ENCODE results near the gene APOC1.
"Not testable (repeated sequence)": the region's sequence is repeated elsewhere in the genome, so short reads cannot be mapped to it uniquely, and the experiment has no call there.

The APOC1 gene

GRCh38 chr19:44889830-44890365, 24.5 kb upstream of the APOC1 start:
- DNase-seq (ENCODE audit: low spot score): no peak

GRCh38 chr19:44890366-44891015, 23.9 kb upstream of the APOC1 start:
- peak; percentile 93 for DNase-seq (ENCODE audit: low spot score)

- peak; percentile 99 for DNase-seq (ENCODE audit: low spot score)
Measured at GRCh38 chr19:44891016-44891882, 23.2 kb upstream of the APOC1 start, which contains the start of gene TOMM40. TOMM40 (plus strand) TSS chr19:44891254; CDS start chr19:44891416, 162 bp downstream.

- DNase-seq (ENCODE audit: low spot score): no peak
Measured at GRCh38 chr19:44892932-44893331, 21.5 kb upstream of the APOC1 start.

- no peak for DNase-seq (ENCODE audit: low spot score)
Measured at GRCh38 chr19:44893332-44894051, 20.9 kb upstream of the APOC1 start.

GRCh38 chr19:44894052-44894400, 20.4 kb upstream of the APOC1 start:
- DNase-seq (ENCODE audit: low spot score): no peak

- DNase-seq (ENCODE audit: low spot score): no peak
Measured at GRCh38 chr19:44894946-44895345, 19.5 kb upstream of the APOC1 start.

GRCh38 chr19:44897835-44898234, 16.6 kb upstream of the APOC1 start:
- no peak for DNase-seq (ENCODE audit: low spot score)

- DNase-seq (ENCODE audit: low spot score): no peak
Measured at GRCh38 chr19:44900328-44901244, 13.8 kb upstream of the APOC1 start.

- no peak for DNase-seq (ENCODE audit: low spot score)
Measured at GRCh38 chr19:44903216-44903601, 11.2 kb upstream of the APOC1 start.

- DNase-seq (ENCODE audit: low spot score): peak; percentile 84
Measured at GRCh38 chr19:44903602-44904425, 10.6 kb upstream of the APOC1 start.

GRCh38 chr19:44904426-44904994, 9.9 kb upstream of the APOC1 start:
- no peak for DNase-seq (ENCODE audit: low spot score)

- no peak for DNase-seq (ENCODE audit: low spot score)
Measured at GRCh38 chr19:44905437-44906160, 8.8 kb upstream of the APOC1 start, which contains the start of gene APOE. APOE (plus strand) TSS chr19:44905796; CDS start chr19:44906625, 829 bp downstream.

- no peak for DNase-seq (ENCODE audit: low spot score)
Measured at GRCh38 chr19:44907613-44908012, 6.8 kb upstream of the APOC1 start.

GRCh38 chr19:44908074-44908835, 6.2 kb upstream of the APOC1 start:
- DNase-seq (ENCODE audit: low spot score): no peak

GRCh38 chr19:44908836-44909261, 5.6 kb upstream of the APOC1 start:
- no peak for DNase-seq (ENCODE audit: low spot score)

GRCh38 chr19:44909775-44910174, 4.6 kb upstream of the APOC1 start:
- no peak for DNase-seq (ENCODE audit: low spot score)

- not testable (repeated sequence) for DNase-seq (ENCODE audit: low spot score)
Measured at GRCh38 chr19:44911896-44912295, 2.5 kb upstream of the APOC1 start.

GRCh38 chr19:44912854-44913253, 1.6 kb upstream of the APOC1 start:
- DNase-seq (ENCODE audit: low spot score): no peak

All from AG08396 (cell line).